Posterior cingulate gyrus (tissue), 11 donors: ENCODE data around the gene FMNL2.
A peak's percentile ranks its signal among the peaks of the same experiment; 100 is the strongest.

ENCODE experiments used
- DNase-seq, 10 donors: peaks; one replicate each; pipeline versions ENCODE4 v3.0.0 to v3.0.0-alpha.2; 2020 to 2021; ENCODE audit warnings: mixed read lengths in 3 of 10
- intact Hi-C: fragments of 100-400 bp; cut with DNase I; formaldehyde crosslinking; loops from one replicate; pipeline ENCODE4 v1.15.1; 2023

FMNL2 gene

DNA sequence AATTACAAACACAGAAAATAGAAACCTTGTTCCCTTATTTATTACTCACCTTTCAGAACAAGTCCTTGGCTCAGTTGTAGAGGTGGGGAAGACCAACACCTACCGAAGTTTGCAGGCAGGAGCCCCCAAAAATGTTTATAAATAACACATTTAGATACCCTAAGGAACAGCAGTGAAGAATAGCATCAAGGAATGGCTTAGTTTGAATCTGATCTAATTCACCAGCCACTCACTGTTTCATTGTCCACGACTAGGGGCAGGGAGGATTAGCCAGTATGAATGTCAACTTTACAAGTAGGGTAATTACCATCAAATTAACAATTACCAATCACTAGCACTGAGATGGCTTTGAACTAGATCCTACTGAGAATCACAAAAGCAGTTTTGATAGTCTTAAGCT, 316.9 kb downstream of the FMNL2 start:
- no peak for DNase-seq
- intact Hi-C loops = no loop called here

DNA sequence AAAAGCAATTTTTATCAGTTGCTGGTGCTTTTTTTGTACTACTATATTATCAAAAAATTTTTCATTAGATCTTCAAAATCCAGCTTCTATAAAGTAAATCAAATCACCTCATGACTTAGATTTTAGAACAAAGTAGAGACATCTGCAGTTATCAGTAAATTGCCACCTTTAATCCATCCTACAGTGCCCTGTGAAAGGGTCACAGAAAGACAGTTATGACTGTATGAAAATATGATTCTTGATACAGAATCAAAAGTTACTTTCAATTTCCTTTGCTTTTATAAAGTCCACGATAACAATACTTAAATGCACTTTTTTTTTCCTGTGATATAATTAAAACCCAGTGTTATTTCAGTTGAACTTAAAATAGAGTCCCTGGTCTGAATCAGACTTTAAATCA, 320.9 kb downstream of the FMNL2 start:
- no peak for DNase-seq
- intact Hi-C loops = no loop called here

DNA sequence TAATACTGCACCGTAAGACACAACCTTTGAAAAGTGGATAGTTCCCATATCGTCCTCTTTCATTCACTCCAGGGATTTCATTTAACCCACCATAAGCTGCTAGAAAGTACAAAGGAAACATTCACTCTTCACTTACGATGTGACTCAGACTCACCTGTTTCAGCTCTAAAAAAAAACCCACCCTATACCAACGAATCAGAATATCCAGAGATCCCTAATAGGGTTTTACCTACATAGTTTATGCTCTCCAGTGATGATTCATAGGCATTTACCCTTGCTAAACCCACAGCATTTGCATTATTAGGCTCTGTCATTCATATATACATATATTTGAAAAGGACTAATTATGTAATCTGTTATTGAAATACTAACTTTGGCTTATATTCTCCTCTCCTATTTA, 322.1 kb downstream of the FMNL2 start:
- no peak for DNase-seq
- intact Hi-C loops = no loop called here

GRCh38 chr2:152658221-152658620, 323.2 kb downstream of the FMNL2 start:
- no peak for DNase-seq

GRCh38 chr2:152661076-152661475, 326.1 kb downstream of the FMNL2 start:
- no peak for DNase-seq
- intact Hi-C loops = no loop called here

More at GRCh38 chr2:152658221-152658620, 323.2 kb downstream of the FMNL2 start:
- intact Hi-C loops = no loop called here

DNA sequence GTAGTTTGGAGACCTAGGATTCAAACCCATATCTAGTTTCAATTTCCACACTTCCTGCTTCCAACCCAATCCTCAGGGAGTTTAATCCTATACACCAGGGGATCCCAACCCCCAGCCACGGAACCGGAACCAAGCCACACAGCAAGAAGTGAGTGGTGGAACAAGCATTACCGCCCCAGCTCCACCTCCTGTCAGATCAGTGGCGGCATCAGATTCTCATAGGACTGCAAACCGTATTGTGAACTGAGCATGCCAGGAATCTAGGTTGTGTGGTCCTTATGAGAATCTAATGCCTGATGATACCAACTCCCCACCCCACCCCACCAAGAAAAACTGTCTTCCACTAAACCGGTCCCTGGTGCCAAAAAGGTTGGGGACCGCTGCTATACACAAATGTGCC, 329.8 kb downstream of the FMNL2 start:
- no peak for DNase-seq
- intact Hi-C loops = no loop called here

DNA sequence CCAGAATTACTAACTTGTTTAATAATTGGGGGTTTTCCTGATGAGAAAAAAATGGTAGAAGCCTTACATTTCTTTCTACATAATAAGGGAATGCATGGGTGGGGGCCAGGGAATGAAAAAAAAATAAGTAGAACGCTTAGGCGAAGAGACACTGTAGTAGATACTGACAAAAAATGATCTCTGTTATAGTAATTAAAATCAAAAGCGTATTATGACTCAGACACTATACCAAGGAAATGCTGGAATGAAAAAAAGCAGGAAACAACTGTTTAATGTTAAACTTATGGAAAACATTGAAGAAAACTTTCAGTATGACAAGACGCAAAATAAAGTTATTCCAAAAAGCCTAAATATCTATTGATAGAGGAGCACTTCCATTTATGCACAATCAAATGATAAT, 339.4 kb downstream of the FMNL2 start:
- DNase-seq = no peak
- intact Hi-C loops = no loop called here

GRCh38 chr2:152676461-152676860, 341.5 kb downstream of the FMNL2 start:
- intact Hi-C loops = no loop called here
- DNase-seq = no peak

DNA sequence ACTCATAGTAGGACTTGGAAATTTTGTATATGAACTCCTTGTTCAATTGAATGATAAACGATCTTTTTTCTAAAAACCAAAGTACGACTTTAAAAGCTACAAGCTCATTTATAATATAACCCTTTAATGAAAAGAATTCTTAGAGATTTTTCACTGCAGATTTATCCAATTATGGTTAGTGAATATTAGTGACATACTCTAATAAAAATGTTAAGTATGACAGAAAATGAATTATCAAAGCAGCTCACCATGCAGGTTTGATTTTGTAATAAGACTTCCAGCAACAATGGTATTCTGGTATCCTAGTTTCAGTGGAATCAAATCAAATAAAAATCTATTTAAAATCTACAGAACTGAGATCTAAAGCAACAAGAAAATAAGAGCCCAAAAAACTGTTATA, 343.8 kb downstream of the FMNL2 start:
- no peak for DNase-seq
- intact Hi-C loops = no loop called here

GRCh38 chr2:152682663-152683062, 347.7 kb downstream of the FMNL2 start:
- intact Hi-C loops = no loop called here
- DNase-seq = peak in 1 of 10 donors; percentile 61

- no peak for DNase-seq
- intact Hi-C loops = no loop called here
These were observed 348.4 kb downstream of the FMNL2 start for GRCh38 chr2:152683400-152683799.

- DNase-seq = no peak
- intact Hi-C loops = no loop called here
These were observed 351.3 kb downstream of the FMNL2 start for GRCh38 chr2:152686321-152686720.

DNA sequence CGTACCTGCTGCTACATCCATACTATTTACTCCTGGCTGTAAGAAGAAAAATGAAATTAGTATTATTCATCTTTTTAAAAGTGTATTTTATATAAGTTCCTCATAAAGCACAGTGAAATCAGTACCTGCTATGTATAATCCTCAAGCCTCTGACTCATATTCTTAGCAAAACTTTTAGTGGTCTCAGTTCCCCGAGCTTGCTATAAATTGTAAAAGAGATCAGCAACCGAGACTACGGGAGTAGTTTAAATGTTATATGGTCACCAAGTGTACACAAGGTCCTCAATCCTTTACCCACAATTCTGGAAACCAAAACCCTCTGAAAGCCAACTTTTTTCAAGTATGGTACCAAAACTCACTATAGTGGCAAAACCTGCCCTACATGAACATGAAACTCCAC, 358.1 kb downstream of the FMNL2 start:
- no peak for DNase-seq
- intact Hi-C loops = no loop called here

DNA sequence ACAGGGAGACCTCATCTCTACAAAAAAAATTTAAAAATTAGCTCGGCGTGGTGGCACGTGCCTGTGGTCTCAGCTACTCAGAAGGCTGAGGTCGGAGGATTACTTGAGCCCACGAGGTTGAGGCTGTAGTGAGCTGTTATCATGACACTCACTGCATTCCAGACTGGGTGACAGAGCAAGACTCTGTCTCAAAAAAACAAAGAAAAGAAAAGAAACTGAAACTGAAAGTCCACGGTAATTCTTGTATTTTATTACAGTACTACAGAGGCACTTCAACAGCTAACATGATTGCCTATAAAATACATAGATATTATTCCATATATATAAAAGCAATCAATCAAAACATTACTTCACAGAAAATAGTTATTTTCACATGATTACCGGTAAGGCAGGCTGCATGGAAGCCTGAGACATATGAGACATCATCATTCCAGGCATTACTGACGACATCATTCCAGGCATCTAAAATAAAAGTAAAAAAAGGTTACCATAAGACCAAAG, 359.2 kb downstream of the FMNL2 start:
- DNase-seq = no peak

GRCh38 chr2:152695763-152696162, 360.8 kb downstream of the FMNL2 start:
- DNase-seq = no peak
- intact Hi-C loops = no loop called here

More for the DNA sequence above, 359.2 kb downstream of the FMNL2 start:
- intact Hi-C loops = no loop called here

- intact Hi-C loops = no loop called here
- DNase-seq = no peak
These were observed 361.5 kb downstream of the FMNL2 start for GRCh38 chr2:152696476-152696875.
